K562 (cell line): ENCODE data around the gene MLYCD. TPM values are rescaled to one million over a fixed set of nuclear protein-coding genes. Genes with fewer than 3 reads are reported as not detected.

Experiments
- CC2D1A ChIP-seq: fragments of 450-650 bp; IDR thresholded peaks from 2 replicates; pipeline ENCODE4 v1.6.1; 2017; ENCODE audit warnings: mild to moderate bottlenecking
- CTBP1 ChIP-seq: fragments of 450-650 bp; IDR thresholded peaks from 2 replicates; pipeline ENCODE4 v1.6.1; 2016; ENCODE audit warnings: borderline replicate concordance
- EGR1 ChIP-seq: fragments of 450-650 bp; conservative IDR thresholded peaks from 2 replicates; pipeline ENCODE4 v1.6.1; 2017; ENCODE audit warnings: mild to moderate bottlenecking
- EWSR1 ChIP-seq: fragments of 450-650 bp; IDR thresholded peaks from 2 replicates; pipeline ENCODE4 v1.6.1; 2018; ENCODE audit warnings: borderline replicate concordance, mild to moderate bottlenecking, low read depth, moderate library complexity; ENCODE audit not compliant: partially characterized antibody
- FOXA1 ChIP-seq: fragments of 450-650 bp; IDR thresholded peaks from 2 replicates; pipeline ENCODE4 v1.6.1; 2016; ENCODE audit warnings: mild to moderate bottlenecking, borderline replicate concordance
- GABPB2 ChIP-seq: fragments of 250-450 bp; sonication (Bioruptor Pico); conservative IDR thresholded peaks from 2 replicates; pipeline ENCODE4 v1.5.1; 2021; ENCODE audit warnings: mild to moderate bottlenecking
- GATAD2A ChIP-seq: fragments of 450-650 bp; IDR thresholded peaks from 2 replicates; pipeline ENCODE4 v1.6.1; 2017
- HDAC2 ChIP-seq: fragments of 450-650 bp; IDR thresholded peaks from 2 replicates; pipeline ENCODE4 v1.6.1; 2016; ENCODE audit warnings: mild to moderate bottlenecking
- KDM1A ChIP-seq, 2 experiments: fragments of 450-650 bp; IDR thresholded peaks; 2 replicates each; pipeline ENCODE4 v1.6.1; 2016; ENCODE audit warnings: mild to moderate bottlenecking in 2 of 2
- KLF16 ChIP-seq: IDR thresholded peaks from 2 replicates; pipeline ENCODE4 v1.6.1; 2016; ENCODE audit warnings: antibody characterized with exemption
- NFRKB ChIP-seq: fragments of 450-650 bp; IDR thresholded peaks from 2 replicates; pipeline ENCODE4 v1.6.1; 2016; ENCODE audit warnings: low read depth
- OTX1 ChIP-seq: fragments of 450-650 bp; formaldehyde crosslinking; IDR thresholded peaks from 2 replicates; pipeline ENCODE4 v1.4.0; 2022; ENCODE audit warnings: mild to moderate bottlenecking
- PHB2 ChIP-seq: fragments of 450-650 bp; IDR thresholded peaks from 2 replicates; pipeline ENCODE4 v1.6.1; 2017; ENCODE audit warnings: low read depth
- POLR2B ChIP-seq: fragments of 450-650 bp; IDR thresholded peaks from 2 replicates; pipeline ENCODE4 v1.6.1; 2018; ENCODE audit warnings: low read depth; ENCODE audit not compliant: partially characterized antibody
- POLR2G ChIP-seq: fragments of 200-400 bp; formaldehyde crosslinking; IDR thresholded peaks from 2 replicates; pipeline ENCODE4 v1.6.1; 2017; ENCODE audit warnings: low read depth, mild to moderate bottlenecking, antibody characterized with exemption, low read length, moderate library complexity
- RAD21 ChIP-seq, 2 experiments: fragments of 250-450 bp in 1 of 2; fragments of 450-650 bp in 1 of 2; sonication (Bioruptor Pico) in 1 of 2; formaldehyde crosslinking in 1 of 2; IDR thresholded peaks in 1 of 2; conservative IDR thresholded peaks in 1 of 2; 2 replicates each; pipeline versions ENCODE4 v1.4.0 to v1.8.0; 2020 to 2022; ENCODE audit warnings: mild to moderate bottlenecking in 2 of 2, moderate library complexity in 1 of 2
- RCOR1 ChIP-seq, 2 experiments: IDR thresholded peaks; 2 replicates each; pipeline ENCODE4 v1.6.1; 2012; ENCODE audit warnings: low read depth in 2 of 2, low read length in 2 of 2, borderline replicate concordance in 1 of 2, improper control_type of control experiment in 1 of 2
- SAFB ChIP-seq: fragments of 200-400 bp; formaldehyde crosslinking; IDR thresholded peaks from 2 replicates; pipeline ENCODE4 v1.6.1; 2017; ENCODE audit warnings: low read depth, low read length, borderline replicate concordance
- SMARCA5 ChIP-seq: fragments of 450-650 bp; IDR thresholded peaks from 2 replicates; pipeline ENCODE4 v1.6.1; 2016
- ZNF146 ChIP-seq: IDR thresholded peaks from one replicate; pipeline ENCODE4 v1.6.1; 2018; ENCODE audit warnings: missing compliant biosample characterization; ENCODE audit not compliant: unreplicated experiment
- ZNF224 ChIP-seq: sonication (generic); formaldehyde crosslinking; IDR thresholded peaks from 2 replicates; pipeline ENCODE4 v1.8.0; 2022; ENCODE audit warnings: mild to moderate bottlenecking, missing genetic modification reagents
- ZNF316 ChIP-seq: fragments of 450-650 bp; IDR thresholded peaks from 2 replicates; pipeline ENCODE4 v1.6.1; 2016
- polyA plus RNA-seq, 8 experiments: library from polyadenylated mRNA; depleted of rRNA in 4 of 8; stranded (reverse) in 5 of 8; unstranded in 3 of 8; fragments of >200 nt; fragmentation: Nextera tagmentation in 2 of 8; fragmentation: Illumina TruSeq in 1 of 8; extraction: Ambion mirVana in 2 of 8; extraction: Trizol in 1 of 8; gene quantifications; 2 replicates each; pipeline versions ENCODE4 v1.2.1 to v1.2.3, GENCODE V29; 2011 to 2014; ENCODE audit warnings: inconsistent platforms in 1 of 8, missing spikeins in 1 of 8
- total RNA-seq, 7 experiments: library from RNA; depleted of rRNA in 6 of 7; stranded (reverse); fragments of >200 nt in 6 of 7; fragmentation: Illumina TruSeq in 2 of 7; extraction: Trizol in 2 of 7; gene quantifications; 2 replicates each; pipeline versions ENCODE4 v1.2.1 to v1.2.3, GENCODE V29; 2011 to 2021; ENCODE audit warnings: low replicate concordance in 1 of 7
- TF ChIP-seq, protein P1 (sequence below): fragments of 200-800 bp; sonication (Bioruptor generic); IDR thresholded peaks from 2 replicates; pipeline ENCODE4 v1.6.1; 2017; ENCODE audit warnings: missing genetic modification characterization, missing compliant biosample characterization
- TF ChIP-seq, protein P2 (sequence below): fragments of 450-650 bp; formaldehyde crosslinking; IDR thresholded peaks from 2 replicates; pipeline ENCODE4 v1.4.0; 2022; ENCODE audit warnings: missing genetic modification characterization
- TF ChIP-seq, protein P3 (sequence below): fragments of 250-450 bp; sonication (Bioruptor Pico); IDR thresholded peaks from 2 replicates; pipeline ENCODE4 v1.5.0; 2021
- TF ChIP-seq, protein P4 (sequence below): IDR thresholded peaks from 2 replicates; pipeline ENCODE4 v1.6.1; 2011; ENCODE audit warnings: borderline replicate concordance, low read depth, mild to moderate bottlenecking, moderate library complexity, low read length; ENCODE audit not compliant: insufficient read depth, poor library complexity, severe bottlenecking

Gene MLYCD
- total and polyA plus RNA-seq, 9 of the 15 experiments (the other 6 are each of a cell fraction or from before 2014, with no cell fraction given): 0.15 to 2.0 (median 1.0) TPM

DNA sequence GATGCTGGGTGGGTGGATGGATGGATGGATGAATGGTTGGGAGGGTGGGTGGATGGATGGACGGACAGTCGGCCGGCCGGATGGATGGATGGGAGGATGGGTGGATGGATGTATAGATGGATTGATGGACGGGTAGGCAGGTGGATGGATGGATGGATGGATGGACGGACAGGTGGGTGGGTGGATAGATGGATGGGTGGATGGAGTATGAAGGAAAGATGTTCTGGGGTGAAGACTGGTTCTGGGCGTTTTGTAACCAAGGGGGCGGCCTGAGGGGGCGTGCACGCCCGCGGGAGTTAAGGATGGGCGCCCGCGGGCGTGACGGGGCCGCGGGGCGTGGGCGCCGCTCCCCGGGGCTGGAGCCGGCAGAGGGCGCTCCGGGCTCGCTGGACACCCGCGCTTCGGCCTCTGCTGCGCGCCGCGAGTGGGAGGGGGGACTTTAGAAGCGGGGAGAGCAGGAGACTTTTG is 69.0 kb downstream of the MLYCD start, which contains the start of gene NECAB2 (continued):
- TF ChIP-seq POLR2G: 0 out of 2 replicates have a peak, but pooled peaks have one; percentile 20
- no peak for TF ChIP-seq NFRKB
- TF ChIP-seq SMARCA5: peak; percentile 59; the same call in 1 of the 2 replicates
- 0 out of 4 replicates have a peak, but pooled peaks of 1 of the 2 experiments have one; percentile 52 for TF ChIP-seq RCOR1 (IDR thresholded peaks at IDR 0.05; ENCODE audit: borderline replicate concordance in 1 of 2, low read depth in 2 of 2, low read length in 2 of 2)
- TF ChIP-seq, protein P1, sequence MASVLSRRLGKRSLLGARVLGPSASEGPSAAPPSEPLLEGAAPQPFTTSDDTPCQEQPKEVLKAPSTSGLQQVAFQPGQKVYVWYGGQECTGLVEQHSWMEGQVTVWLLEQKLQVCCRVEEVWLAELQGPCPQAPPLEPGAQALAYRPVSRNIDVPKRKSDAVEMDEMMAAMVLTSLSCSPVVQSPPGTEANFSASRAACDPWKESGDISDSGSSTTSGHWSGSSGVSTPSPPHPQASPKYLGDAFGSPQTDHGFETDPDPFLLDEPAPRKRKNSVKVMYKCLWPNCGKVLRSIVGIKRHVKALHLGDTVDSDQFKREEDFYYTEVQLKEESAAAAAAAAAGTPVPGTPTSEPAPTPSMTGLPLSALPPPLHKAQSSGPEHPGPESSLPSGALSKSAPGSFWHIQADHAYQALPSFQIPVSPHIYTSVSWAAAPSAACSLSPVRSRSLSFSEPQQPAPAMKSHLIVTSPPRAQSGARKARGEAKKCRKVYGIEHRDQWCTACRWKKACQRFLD (CRISPR knock-in tag): 0 out of 2 replicates have a peak, but pooled peaks have one; percentile 35
- no peak for TF ChIP-seq POLR2B
- TF ChIP-seq RAD21 (CRISPR knock-in tag; conservative IDR thresholded peaks at IDR 0.05 in 1 of 2, IDR thresholded peaks at IDR 0.05 in 1 of 2): peak; percentile 86 to 90
- no peak for TF ChIP-seq EWSR1
- TF ChIP-seq PHB2: 0 out of 2 replicates have a peak, but pooled peaks have one; percentile 18
- peak; percentile 91 to 92 for TF ChIP-seq KDM1A (IDR thresholded peaks at IDR 0.05)
- TF ChIP-seq SAFB: peak; percentile 97
- TF ChIP-seq GABPB2 (CRISPR knock-in tag): no peak
- TF ChIP-seq, protein P2, sequence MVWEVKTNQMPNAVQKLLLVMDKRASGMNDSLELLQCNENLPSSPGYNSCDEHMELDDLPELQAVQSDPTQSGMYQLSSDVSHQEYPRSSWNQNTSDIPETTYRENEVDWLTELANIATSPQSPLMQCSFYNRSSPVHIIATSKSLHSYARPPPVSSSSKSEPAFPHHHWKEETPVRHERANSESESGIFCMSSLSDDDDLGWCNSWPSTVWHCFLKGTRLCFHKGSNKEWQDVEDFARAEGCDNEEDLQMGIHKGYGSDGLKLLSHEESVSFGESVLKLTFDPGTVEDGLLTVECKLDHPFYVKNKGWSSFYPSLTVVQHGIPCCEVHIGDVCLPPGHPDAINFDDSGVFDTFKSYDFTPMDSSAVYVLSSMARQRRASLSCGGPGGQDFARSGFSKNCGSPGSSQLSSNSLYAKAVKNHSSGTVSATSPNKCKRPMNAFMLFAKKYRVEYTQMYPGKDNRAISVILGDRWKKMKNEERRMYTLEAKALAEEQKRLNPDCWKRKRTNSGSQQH: 0 out of 2 replicates have a peak, but pooled peaks have one; percentile 63
- no peak for TF ChIP-seq ZNF224 (CRISPR knock-in tag)
- TF ChIP-seq ZNF146 (CRISPR knock-in tag): no peak
- peak; percentile 55; the same call in 1 of the 2 replicates for TF ChIP-seq HDAC2
- TF ChIP-seq ZNF316: no peak
- TF ChIP-seq, protein P3, sequence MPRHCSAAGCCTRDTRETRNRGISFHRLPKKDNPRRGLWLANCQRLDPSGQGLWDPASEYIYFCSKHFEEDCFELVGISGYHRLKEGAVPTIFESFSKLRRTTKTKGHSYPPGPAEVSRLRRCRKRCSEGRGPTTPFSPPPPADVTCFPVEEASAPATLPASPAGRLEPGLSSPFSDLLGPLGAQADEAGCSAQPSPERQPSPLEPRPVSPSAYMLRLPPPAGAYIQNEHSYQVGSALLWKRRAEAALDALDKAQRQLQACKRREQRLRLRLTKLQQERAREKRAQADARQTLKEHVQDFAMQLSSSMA (CRISPR knock-in tag): no peak
- no peak for TF ChIP-seq KLF16
- peak; percentile 86; the same call in 1 of the 2 replicates for TF ChIP-seq OTX1
- TF ChIP-seq FOXA1: no peak
- peak; percentile 90 for TF ChIP-seq EGR1
- TF ChIP-seq GATAD2A: 0 out of 2 replicates have a peak, but pooled peaks have one; percentile 48
- 0 out of 2 replicates have a peak, but pooled peaks have one; percentile 28 for TF ChIP-seq CC2D1A
- TF ChIP-seq, protein P4, sequence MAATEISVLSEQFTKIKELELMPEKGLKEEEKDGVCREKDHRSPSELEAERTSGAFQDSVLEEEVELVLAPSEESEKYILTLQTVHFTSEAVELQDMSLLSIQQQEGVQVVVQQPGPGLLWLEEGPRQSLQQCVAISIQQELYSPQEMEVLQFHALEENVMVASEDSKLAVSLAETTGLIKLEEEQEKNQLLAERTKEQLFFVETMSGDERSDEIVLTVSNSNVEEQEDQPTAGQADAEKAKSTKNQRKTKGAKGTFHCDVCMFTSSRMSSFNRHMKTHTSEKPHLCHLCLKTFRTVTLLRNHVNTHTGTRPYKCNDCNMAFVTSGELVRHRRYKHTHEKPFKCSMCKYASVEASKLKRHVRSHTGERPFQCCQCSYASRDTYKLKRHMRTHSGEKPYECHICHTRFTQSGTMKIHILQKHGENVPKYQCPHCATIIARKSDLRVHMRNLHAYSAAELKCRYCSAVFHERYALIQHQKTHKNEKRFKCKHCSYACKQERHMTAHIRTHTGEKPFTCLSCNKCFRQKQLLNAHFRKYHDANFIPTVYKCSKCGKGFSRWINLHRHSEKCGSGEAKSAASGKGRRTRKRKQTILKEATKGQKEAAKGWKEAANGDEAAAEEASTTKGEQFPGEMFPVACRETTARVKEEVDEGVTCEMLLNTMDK: peak; percentile 40
- TF ChIP-seq CTBP1: peak; percentile 78
